Caki2 (cell line): ENCODE measurements around the gene PTBP1. TPM values are rescaled to one million over a fixed set of nuclear protein-coding genes. Genes with fewer than 3 reads are reported as not detected.
A peak's percentile ranks its signal among the peaks of the same experiment; 100 is the strongest.

Experiments used
- DNase-seq: peaks from one replicate; pipeline ENCODE4 v3.0.0-alpha.2; 2015; ENCODE audit warnings: low read depth
- in situ Hi-C: cut with HindIII; loops from 2 replicates; pipeline ENCODE4 v1.10.0; 2016; ENCODE audit warnings: low sequenced_read_pairs, low pct_unique_long_range_greater_than_20kb, mixed read lengths
- total RNA-seq: library from RNA; depleted of rRNA; stranded (reverse); fragments of >200 nt; shearing (Covaris generic); gene quantifications from 2 replicates; pipeline ENCODE4 v1.2.3, GENCODE V29; 2014; ENCODE audit warnings: low replicate concordance; rRNA removed

PTBP1 gene
- total RNA-seq = 136 and 182 TPM in 2 replicates

DNA sequence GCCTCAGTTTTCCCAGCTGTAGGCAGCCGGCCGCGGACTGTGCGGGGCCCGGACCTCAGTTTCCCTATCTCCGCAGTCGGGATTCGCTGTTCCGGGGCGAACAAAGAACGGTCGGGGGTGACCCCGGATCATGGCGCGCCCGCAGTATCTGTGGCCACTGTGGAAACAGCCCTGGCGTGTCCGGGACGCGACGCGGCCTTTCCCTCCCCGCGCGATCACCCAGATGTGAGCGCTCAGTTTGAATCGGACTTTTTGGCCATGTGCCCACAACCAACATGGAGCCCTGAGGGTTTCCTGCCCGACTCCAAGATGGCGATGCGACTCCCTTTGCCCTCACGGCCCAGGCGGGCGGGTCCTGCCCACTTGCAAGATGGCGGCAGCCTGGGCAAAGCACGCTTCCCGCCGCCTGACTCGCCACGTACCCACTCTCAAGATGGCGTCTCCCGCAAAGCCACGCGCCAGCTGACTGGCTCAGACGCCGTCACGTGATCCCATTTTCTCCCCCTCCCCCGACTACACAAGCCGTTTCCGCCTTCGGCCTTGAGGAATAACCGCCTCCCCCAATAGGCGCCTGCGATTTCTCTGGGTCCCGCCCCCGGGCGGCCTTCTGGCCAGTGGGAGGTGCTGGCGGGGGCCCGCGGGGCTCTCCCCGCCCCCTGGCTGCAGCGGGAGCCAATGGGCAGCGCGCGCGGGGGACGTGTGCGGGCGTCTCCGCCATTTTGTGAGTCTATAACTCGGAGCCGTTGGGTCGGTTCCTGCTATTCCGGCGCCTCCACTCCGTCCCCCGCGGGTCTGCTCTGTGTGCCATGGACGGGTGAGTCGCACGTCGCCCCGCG is at the start of gene PTBP1:
TSS of gene PTBP1 (plus strand) at position 761 of the 836 bp plus-strand sequence. CDS start at position 807, 46 bp downstream.
- in situ Hi-C loops = no loop called here
- peak; percentile 99 for DNase-seq

DNA sequence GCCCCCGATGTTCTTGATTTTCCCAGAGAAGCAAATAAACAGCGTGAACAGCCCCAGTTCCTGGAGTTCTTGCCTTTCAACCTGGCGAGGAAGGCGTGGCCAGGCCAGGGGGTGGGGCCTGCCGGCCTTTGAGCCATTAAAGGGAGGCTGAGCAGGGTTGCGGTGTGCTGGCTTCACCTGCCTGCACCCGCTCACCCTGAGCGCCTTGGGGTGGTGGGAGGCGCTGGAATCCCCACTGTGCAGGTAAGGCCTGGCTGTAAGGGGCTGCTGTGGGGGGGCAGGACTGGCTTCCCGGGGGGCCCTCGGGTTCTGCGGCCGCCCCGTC is 49.0 kb upstream of the PTBP1 start:
- in situ Hi-C loops = no loop called here

DNA sequence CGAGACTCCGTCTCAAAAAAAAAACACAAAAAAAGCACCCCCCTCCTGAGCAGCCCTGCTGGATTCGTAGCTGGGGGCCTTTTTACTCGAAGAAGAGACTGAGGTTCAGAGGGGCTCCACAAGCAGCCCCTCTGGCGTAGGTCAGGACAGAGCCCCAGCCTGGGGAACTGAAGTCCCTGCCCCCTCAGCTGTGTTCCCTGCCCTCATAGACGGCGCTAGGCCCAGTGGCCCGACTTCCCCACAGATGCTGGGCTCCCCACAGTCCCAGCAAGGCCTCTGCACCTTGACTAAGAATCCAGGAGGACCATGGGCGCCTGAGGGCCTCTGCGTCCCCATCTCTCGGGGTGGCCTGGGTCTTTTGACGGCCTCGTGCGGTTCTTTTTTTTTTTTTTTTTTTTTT is 47.4 kb upstream of the PTBP1 start:
- no peak for DNase-seq
- in situ Hi-C loops = no loop called here

More for the DNA sequence above, 49.0 kb upstream of the PTBP1 start:
- DNase-seq = no peak

DNA sequence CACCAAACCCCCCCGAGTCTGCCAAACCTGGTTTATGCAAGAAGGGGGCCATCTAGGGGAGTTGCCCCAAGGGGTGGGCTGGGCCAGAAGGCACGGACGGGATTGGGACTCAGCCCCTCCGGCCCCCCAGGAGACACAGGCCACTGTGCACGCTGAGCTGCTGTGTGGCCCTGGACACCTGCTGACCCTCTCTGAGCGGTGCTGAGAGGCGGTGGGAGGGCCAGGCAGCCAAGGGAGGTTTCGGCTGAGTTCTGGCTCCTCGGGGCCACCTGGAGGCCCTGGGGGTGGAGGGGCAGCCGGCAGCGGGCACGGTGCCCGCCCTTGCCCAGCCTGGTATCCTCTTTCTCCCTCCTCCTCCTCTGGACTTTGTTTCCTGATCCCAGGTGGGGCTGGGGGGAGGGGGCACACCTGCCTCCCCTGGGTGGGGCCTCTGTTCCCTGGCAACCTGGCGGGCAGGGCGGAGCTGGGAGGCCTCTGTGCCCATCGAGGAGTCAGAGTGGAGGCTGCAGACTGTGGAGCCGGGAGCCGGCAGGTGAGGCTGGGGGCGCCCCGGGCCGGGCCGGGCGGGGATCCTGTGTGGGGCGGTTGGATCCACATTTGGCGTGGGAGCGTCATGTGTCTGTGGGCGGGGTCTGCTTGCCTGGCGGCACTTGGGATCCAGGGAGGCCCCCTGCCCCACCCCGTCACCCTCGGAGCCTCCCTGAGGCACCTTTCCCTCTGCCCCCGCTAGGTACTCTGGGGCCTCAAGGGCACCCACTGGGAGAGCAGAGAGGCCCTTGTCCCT is 46.4 kb upstream of the PTBP1 start, which contains the start of gene MISP:
TSS of gene MISP (plus strand) at position 473 of the 784 bp plus-strand sequence. CDS start 5,835 bp downstream, outside the sequence.
- in situ Hi-C loops = no loop called here
- no peak for DNase-seq

DNA sequence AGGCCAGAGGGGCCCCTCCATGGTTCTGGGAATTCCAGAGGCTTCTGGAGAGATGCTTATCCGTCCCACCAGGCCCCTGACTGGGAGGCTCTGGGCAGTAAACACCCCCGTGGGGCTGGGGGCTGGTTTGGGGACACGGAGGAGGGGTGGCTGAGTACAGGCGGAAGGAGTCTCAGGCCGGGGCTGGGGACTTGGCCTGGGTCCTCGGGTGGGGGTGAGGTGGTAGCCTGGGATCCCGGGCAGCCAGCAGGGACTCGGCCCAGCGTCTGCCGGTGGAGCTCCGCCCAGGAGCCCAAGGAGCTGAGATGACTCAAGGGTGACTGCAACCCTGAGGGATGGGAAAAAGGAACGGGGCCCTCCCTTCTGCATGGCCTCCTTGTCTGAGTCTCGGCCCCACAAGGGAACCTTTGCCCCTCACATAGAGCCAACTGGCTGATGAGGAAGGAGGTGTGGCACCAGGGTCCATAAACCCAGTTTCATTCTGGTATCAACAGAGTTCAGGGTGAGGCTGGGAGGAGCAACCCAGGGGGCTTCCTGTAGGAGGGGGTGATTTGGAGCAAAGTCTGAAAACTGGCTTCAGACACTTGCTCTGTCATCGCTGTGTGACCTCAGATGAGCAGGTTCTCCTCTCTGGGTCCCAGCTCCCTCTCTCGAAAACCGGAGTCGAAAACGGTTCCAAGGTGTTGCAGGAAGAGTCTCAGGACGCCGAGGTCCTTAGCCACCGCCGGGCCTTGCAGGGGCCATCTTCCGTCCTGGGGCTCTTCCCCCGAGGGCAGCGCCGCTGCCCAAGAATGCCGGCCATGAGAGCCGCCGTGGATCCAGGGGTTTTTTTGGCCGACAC is 45.5 kb upstream of the PTBP1 start:
- DNase-seq = peak; percentile 69
- in situ Hi-C loops = no loop called here

DNA sequence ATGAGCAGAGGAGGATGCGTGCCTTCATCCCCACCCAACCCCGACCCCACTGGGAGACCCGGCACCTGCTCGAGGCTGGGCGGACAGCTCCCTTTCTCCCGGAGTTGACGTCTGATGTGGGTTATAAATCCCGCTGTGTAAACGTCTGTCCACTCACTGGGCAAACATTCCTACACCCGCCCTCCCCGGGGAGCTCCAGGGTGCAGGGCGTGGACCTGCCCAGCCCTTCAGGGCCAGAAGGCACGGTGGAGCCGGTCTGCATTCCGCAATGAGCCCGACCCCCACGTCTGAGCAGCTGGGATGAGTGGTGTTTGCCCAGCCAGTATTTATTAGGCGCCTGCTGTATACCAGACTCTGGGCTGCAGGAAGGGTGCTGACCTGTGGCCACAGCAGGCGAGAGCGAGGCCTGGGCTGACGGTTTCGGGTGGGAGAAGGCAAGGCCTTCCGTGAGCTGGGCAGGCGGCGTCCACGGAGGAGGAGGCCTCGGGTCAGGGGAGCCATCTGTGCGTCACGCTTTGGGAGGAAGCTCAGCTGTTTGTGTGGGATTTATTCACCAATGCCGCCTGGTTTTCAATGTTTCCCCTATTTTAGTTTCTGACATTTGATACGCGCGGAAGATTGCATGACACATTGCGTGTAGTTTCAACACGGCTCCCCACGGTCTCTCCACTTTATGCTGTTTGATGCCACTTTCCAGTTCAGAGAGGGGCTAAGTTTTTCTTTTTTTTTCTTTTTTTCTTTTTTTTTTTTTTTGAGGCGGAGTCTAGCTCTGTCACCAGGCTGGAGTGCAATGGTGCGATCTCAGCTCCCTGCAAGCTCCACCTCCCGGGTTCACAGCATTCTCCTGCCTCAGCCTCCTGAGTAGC is 44.4 kb upstream of the PTBP1 start:
- in situ Hi-C loops = no loop called here
- peak; percentile 85 for DNase-seq

DNA sequence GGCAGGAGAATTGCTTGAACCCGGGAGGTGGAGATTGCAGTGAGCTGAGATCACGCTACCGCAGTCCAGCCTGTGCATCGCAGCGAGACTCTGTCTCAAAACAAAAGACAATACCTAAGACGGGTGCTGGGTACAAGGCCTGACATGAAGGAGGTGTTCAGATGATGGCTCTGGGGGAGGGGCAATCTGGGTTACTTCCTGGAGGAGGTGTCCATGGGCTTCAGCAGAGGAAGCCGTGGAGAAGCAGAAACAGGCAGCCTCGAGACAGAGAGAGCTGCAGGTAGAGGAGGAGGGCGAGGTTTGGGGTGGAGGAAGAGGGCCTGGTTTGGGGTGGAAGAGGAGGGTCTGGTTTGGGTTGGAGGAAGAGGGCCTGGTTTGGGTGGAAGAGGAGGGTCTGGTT is 42.7 kb upstream of the PTBP1 start:
- DNase-seq = no peak
- in situ Hi-C loops = no loop called here

DNA sequence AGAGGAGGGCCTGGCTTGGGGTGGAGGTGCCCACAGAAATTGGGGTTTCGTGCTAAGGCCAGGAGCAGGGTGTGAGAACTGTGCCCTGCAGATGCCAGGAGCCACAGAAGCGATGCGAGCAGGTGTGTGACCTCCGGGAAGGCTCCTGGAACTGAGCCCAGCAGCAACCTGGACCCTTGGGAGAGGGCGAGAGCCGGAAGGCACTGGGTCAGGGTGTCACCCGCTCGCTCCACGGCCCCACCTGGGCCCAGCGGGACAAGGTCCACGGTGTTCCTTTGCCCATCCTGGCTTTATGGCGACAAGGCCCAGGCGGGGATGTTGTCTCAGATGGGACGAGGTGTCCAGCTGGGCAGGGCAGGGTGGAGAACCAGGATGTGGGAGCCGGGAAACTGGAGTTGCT is 42.2 kb upstream of the PTBP1 start:
- in situ Hi-C loops = no loop called here
- no peak for DNase-seq

DNA sequence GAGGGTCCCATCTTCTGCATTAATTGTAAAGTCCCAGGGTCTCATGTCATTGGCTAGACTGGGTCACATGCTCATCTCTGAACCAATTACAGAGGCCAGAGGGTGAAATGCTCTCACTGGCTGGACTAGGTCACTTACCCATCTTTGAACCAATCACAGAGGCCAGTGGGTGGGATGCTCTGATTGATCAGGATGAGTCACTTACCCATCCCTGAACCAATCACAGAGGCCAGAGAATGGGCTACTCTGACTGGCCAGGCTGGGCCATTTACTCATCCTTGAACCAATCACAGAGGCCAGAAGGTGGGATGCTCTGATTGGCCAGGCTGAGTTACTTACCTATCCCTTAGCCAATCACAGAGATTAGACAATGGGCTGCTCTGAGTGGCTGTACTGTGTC is 41.0 kb upstream of the PTBP1 start:
- peak; percentile 59 for DNase-seq
- in situ Hi-C loops = no loop called here

DNA sequence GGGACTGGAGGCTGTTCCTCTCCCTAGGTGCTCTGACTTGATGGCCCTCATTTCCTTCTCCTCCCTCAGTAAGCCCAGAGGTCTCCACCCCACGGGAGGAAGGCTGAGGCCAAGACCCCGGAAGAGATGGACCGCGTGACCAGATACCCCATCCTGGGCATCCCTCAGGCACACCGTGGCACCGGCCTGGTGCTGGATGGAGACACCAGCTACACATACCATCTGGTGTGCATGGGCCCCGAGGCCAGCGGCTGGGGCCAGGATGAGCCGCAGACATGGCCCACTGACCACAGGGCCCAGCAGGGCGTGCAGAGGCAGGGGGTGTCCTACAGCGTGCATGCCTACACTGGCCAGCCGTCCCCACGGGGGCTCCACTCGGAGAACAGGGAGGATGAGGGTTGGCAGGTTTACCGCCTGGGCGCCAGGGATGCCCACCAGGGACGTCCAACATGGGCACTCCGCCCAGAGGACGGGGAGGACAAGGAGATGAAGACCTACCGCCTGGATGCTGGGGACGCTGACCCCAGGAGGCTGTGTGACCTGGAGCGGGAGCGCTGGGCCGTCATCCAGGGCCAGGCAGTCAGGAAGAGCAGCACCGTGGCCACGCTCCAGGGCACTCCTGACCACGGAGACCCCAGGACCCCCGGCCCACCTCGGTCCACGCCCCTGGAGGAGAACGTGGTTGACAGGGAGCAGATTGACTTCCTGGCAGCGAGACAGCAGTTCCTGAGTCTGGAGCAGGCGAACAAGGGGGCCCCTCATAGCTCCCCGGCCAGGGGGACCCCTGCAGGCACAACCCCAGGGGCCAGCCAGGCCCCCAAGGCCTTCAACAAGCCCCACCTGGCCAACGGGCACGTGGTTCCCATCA is 40.2 kb upstream of the PTBP1 start:
- in situ Hi-C loops = no loop called here
- no peak for DNase-seq

DNA sequence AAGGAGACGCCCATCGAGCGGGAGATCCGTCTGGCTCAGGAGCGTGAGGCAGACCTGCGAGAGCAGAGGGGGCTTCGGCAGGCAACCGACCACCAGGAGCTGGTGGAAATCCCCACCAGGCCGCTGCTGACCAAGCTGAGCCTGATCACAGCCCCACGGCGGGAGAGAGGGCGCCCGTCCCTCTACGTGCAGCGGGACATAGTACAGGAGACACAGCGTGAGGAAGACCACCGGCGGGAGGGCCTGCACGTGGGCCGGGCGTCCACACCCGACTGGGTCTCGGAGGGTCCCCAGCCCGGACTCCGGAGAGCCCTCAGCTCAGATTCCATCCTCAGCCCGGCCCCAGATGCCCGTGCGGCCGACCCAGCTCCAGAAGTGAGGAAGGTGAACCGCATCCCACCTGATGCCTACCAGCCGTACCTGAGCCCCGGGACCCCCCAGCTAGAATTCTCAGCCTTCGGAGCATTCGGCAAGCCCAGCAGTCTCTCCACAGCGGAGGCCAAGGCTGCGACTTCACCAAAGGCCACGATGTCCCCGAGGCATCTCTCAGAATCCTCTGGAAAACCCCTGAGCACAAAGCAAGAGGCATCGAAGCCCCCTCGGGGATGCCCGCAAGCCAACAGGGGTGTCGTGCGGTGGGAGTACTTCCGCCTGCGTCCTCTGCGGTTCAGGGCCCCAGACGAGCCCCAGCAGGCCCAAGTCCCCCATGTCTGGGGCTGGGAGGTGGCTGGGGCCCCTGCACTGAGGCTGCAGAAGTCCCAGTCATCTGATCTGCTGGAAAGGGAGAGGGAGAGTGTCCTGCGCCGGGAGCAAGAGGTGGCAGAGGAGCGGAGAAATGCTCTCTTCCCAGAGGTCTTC is 39.2 kb upstream of the PTBP1 start:
- no peak for DNase-seq
- in situ Hi-C loops = no loop called here

DNA sequence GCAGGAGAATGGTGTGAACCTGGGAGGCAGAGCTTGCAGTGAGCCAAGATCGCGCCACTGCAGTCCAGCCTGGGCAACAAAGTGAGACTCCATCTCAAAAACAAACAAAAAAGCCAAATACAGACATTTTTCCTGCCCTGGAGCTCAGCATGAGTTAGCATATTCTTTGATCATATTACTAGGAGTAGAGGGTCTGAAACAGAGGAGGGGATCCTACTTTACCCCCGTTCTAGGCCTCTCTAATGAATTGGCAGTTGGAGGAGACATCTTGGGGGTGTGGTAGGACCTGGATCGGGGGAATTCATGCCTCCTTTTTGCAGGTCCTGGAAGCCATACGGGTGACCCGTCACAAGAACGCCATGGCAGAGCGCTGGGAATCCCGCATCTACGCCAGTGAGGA is 34.1 kb upstream of the PTBP1 start:
- no peak for DNase-seq
- in situ Hi-C loops = no loop called here

DNA sequence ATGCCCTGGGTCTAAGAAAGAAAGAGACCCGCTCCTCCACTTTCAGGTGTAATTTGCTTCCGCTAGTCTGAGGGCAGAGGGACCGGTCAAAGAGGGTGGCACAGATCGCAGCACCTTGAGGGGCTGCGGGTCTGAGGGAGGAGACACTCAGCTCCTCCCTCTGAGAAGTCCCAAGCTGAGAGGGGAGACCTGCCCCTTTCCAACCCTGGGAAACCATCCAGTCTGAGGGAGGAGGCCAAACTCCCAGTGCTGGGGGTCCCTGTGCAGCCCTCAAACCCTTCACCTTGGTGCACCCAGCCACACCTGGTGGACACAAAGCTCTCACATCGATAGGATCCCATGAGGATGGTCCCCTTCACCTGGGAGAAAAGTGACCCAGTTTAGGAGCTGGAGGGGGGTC is 33.4 kb upstream of the PTBP1 start:
- no peak for DNase-seq
- in situ Hi-C loops = no loop called here

DNA sequence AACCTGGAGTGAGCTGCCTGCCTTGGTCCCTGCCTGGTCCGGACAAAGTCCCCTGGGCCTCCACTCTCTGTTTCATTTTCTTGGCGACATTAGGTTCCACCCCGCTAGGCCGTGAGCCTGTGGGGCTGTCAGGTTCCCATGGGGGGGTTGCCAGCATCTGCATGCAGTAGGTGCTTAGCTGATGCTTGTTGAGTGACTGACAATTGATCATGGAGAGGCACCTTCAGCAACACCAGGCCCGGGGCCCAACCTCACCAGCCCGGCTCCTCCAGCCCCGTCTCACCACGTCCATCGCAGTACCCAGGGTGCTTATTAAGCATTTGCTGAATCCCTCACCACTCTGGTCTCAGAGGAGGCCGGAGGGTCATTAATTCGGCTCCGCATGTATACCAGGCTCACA is 33.0 kb upstream of the PTBP1 start:
- in situ Hi-C loops = no loop called here
- no peak for DNase-seq

DNA sequence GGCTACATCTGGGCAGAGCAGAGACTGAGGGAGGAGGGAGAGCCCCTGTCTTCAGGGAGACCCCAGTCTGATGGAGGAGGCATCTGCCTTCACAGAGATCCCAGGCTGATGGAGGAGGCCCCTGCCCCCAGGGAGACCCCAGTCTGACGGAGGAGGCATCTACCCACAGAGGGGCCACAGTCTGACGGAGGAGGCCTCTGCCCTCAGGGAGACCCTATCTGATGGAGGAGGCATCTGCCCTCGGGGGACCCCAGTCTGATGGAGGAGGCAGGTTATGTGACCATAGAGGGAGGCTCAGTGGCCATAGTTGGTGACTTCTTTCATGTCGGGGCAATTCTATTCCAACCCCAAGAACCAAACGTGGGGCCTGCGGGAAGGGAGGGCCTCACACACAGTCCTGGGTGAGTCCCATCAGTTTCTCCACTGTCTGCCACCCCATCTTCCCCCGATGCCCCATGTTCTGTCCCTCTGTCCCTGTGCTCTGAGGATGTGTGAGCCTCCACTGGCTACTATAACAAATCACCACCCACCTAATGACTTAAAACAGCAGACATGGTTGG is 32.0 kb upstream of the PTBP1 start:
- no peak for DNase-seq
- in situ Hi-C loops = no loop called here

DNA sequence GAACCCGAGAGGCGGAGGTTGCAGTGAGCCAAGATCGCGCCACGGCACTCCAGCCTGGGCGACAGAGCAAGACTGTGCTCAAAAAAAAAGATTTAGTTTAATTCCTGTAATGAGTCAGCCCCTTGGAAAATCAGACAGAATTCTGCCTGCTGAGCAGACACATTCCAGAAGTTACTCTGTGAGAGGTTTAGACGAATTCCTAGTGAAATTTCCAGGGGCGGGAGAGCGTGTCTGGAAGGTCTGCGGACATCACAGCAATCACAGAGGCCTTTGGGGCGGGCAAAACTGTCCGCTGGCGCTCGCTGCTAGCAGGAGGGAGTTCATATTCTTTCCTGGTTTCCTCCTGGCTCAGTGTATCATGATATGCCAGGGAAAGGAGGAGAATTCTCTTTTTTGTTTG is 28.8 kb upstream of the PTBP1 start:
- DNase-seq = peak; percentile 72
- in situ Hi-C loops = no loop called here
